NCI-H187 (cell line): Measurements from ENCODE around the gene SLC7A5.
"Not testable (repeated sequence)": the region's sequence is repeated elsewhere in the genome, so short reads cannot be mapped to it uniquely, and the experiment has no call there.

ENCODE experiments used
- DNase-seq, 2 experiments: peaks; one replicate each; lab custom pipeline; 2025; lab: John Stamatoyannopoulos, UW

Gene SLC7A5

DNA sequence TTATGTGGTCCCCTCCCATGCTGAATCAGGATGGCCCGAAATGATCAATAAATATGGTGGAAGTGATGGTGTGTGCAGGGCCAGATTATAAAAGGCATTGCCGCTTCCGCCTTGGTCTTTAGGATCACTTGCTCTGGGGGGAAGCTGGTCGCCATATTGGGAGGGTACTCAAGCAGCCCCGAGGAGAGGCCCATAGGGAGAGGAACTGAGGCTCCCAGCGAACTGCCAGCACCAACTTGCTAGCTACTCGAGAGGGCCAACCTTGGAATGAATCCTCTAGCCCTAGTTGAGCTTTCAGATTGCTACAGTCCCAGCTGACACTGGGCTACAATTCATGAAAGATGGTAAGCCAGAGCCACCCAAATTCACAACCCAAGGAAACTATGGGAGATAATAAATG is 19.0 kb upstream of the SLC7A5 start:
- DNase-seq = not testable (repeated sequence)

DNA sequence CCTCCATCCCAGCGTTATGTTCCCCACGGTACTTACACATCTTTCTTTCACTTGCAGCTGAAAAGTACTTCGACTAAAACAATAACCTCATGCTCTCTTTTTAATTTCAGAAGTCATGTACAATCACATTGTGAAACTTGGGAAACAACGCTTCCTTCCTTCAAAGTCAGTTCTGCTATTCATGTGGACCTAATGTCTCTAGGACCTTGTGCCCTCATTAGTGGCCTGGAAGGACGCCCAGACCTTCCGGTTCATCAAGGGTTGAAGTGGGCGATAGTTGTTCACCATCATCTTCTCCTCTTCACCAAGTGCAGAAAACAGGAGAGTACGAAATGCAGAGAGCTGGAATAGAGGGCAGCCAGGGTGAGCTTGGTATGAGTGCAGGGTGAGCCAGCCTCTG is 18.6 kb upstream of the SLC7A5 start:
- not testable (repeated sequence) for DNase-seq

GRCh38 chr16:87885371-87885967 is 16.2 kb upstream of the SLC7A5 start:
- not testable (repeated sequence) for DNase-seq

GRCh38 chr16:87882436-87883019 is 13.2 kb upstream of the SLC7A5 start:
- no peak for DNase-seq

- DNase-seq = no peak
Measured at GRCh38 chr16:87881324-87882200, 12.3 kb upstream of the SLC7A5 start.

DNA sequence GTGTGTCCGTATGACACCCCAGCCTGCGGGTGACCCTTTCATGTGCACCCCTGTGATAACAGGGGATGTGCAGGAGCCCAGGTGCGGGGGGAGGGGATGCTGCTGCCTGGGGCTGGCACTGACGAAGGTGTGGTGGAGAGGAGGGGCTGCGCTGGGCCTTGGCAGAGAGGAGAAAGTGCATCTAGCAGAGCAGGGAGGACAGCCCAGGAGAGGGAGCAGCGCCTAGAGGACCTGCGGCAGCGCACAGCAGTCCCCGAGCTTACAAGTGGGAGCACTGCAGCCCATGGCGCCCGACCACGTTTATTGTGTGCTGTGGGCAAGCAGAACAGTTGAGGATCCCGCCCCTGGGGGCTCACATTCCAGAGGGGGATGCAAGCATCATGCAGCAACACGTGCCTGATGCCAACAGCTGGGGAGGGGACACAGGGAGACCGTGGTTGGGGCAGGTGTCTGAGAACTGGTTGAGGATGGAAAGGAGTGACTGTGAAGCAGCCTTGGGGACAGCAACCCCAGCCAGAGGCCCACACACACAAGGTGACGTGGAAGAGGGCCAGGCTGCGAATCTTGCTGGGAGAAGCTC is 10.9 kb upstream of the SLC7A5 start:
- no peak for DNase-seq

GRCh38 chr16:87879411-87880013 is 10.2 kb upstream of the SLC7A5 start:
- not testable (repeated sequence) for DNase-seq

DNA sequence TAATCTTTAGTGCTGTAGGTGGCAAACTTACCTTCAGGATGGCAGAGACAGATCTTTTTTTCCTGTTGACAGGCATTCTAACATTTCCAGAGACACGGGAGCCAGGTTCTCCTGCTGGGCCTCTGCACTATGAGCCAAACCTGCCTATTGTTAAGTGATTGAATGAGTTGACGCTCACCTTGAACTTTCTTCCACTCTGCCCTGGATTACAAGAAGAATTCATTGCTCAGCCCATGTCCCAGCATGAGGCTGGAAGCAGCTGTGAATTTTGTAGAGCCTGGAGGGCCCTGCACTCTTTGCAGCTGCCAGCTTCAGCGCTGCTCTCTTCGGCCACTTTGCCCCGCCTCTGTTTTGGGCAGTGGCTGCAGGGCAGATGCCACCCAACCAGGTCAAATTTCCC is 9.4 kb upstream of the SLC7A5 start:
- no peak for DNase-seq

- no peak for DNase-seq
Measured at GRCh38 chr16:87877942-87878507, 8.7 kb upstream of the SLC7A5 start.

- DNase-seq = no peak
Measured at GRCh38 chr16:87874639-87875427, 5.5 kb upstream of the SLC7A5 start.

- DNase-seq = not testable (repeated sequence)
Measured at GRCh38 chr16:87870418-87871291, 1.3 kb upstream of the SLC7A5 start.

DNA sequence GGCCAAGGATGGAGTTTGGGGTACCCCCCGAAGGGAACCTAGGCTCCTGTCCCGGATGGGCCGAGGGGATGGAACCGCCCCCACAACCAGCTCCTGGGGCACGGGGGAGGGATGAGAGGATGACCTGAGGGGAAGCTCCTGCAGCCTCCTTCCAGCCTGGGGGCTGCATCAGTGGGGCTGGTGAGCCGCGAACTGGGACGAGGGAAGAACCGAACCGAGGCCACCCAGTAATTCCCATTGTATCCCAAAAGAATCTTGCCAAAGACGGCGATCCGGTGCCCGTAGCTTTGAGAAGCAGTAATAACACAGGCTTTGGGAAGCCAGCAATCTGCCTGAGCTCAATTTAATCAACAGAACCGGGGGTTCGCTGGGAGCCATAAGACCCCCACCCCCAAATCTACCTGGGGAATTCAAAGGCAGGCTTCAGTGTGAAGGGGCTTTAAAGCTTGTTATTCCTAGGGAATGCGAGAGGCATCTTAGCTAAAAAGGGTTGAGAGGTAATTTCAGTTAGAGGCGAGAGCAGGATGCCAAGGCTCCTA is 641 bp upstream of the SLC7A5 start:
- not testable (repeated sequence) for DNase-seq

GRCh38 chr16:87868254-87869029 is 865 bp downstream of the SLC7A5 start:
- not testable (repeated sequence) for DNase-seq

DNA sequence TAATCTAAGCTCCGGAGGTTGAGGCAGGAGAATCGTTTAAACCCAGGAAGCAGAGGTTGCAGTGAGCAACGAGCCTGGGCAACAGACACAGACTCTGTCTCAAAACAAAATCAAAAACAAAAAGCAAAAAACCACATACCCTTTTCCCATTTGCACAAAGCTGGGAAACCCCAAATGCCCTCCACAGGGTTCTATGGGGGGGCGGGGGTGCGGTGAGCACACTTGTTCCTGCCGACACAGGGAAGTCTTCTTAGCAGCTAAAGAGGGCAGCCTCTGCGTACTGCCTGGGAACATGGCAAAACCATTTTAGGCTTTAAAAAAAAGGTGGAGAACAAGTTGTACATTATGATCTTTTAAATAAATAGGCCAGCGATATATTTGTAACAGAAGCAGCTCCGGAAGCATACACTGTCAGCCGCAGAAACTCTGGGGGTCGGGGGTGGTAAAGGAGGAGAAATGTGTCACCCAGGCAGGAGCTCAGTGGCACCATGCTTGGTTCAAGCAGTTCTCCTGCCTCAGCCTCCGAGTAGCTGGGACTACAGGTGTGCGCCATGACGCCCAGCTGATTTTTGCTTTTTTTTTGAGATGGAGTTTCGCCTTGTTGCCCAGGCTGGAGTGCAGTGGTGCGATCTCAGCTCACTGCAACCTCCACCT is 3.3 kb downstream of the SLC7A5 start:
- not testable (repeated sequence) for DNase-seq

DNA sequence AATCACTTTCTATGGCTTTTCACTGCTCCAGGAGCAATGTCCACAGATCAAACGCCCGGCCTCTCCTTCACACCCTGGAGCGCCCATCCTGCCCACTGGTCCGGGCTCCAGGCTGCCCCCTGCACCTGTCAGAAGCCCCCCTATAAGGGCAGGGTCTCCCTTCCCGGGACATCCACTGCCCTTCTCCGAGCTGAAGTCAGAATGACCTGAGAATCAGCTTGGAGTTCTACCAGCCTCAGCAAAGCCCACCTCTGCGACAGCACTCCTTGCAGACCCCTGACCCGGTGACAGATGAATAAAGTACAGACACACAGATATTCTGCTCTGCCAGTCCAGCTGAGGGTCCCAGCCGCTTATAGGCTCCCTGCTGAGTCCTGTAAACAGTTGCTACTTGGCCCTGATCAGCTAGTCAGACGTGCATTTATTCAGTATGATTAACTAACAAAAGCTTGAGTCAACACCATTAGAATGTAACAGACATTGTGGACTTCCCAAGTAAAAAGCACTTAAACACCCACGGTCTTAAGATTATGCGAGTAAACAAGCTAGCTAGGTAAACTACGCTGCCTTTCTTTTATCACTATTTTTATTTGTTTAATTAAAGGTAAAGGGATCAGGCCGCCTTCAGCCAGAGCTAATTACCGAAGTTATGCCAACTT is 4.8 kb downstream of the SLC7A5 start:
- DNase-seq = no peak

- not testable (repeated sequence) for DNase-seq
Measured at GRCh38 chr16:87863327-87863635, 6.0 kb downstream of the SLC7A5 start.

DNA sequence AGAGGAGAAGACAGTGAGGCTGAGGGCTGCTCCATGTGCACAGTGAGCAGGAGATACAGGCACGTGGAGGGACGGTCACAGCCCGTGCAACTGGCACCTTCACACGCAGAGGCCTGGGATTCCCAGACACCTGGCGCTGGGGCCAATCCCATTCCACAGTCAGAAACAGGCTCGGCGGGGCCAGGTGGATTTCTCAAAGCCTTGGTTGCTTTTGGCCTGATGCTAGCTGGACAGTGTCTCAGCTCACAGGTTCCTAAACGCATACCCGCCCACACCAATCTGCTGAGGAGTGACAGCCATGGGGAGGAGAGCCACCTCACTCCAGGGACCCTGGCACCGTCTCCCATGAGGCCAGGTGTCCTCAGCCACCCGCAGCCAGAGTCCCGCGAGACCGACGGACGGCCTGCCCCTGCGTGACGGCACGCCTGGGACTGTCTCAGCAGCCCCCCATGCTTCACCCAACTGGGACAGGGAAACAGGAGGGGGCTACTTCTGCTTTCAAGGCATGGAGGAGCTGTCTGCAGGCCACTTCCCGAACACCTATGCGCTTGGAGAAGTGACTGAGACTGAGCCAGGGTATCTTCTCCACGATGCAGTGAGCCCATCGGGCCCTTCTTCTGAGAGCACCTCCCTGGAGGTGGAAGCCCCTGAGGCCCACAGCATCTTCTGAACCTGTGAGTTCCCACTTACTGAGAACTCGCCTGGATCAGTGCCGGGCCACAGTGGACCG is 6.5 kb downstream of the SLC7A5 start:
- DNase-seq = not testable (repeated sequence)
